ENCODE data around the gene LRRC8D.
"Not testable (repeated sequence)": the region's sequence is repeated elsewhere in the genome, so short reads cannot be mapped to it uniquely, and the experiment has no call there.

LRRC8D gene

DNA sequence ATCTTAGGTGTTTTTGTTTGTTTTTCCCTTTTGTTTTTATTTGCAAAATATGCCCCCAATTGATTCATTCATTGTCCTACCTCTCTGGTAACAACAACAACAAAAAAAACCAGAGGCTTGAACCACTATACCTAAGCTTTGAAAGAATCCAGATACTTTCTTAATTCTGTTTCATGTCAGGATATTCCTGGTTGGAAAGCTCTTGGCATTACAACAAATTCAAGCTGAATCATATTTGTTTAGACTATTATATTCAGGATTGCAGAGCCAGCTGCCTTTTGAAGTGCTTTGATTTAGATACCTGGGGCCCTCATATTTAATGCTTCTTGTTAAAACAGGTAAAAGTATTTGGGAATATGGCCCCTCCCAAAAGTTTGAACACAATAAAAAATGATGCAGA is 151.2 kb downstream of the LRRC8D start:
- no peak overlapping the region for H3K4me3 ChIP-seq (ENCODE audit: low read depth, low read length)

DNA sequence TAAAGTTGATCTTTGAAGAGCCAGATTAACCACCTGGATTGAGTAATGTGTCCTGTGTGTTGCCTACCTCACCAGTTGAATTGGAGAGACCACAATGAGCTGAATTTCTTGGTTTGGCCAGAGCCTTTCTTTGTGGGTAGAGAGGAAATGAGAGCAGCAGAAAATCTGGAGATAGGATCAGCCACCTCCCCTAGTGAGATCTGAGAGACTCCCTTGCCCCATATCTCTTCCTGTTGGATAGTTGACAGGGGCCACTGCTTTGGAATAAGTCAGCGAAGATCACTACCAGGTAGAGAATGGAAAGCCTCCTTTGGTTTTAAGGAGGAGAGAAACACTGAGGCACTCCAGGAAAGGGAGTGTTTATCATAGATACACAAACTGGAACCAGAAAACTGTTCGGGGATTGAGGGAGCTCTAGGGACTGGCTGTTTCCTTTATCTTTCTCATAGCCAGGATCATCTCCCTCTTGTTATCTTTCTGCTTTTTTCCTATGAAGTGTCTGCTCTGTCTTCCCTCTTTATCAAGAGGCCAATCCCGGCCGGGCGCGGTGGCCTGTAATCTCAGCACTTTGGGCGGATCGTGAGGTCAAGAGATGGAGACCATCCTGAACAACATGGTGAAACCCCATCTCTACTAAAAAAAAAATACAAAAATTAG is 152.8 kb downstream of the LRRC8D start:
- H3K9me3 ChIP-seq (ENCODE audit: control insufficient read depth, insufficient read depth, low read length), result no peaks in the 10 kb centered on the region
- H3K9ac ChIP-seq (ENCODE audit: low read depth, low read length), result no peak overlapping the region
- no peaks in the 10 kb centered on the region for H3K36me3 ChIP-seq (ENCODE audit: control insufficient read depth, insufficient read depth, low read length)
- no peaks in the 10 kb centered on the region for H3K4me1 ChIP-seq (ENCODE audit: control insufficient read depth, insufficient read depth, low read length)
- H3K4me3 ChIP-seq (ENCODE audit: low read depth, low read length), result no peak overlapping the region
- no peaks in the 10 kb centered on the region for H3K27me3 ChIP-seq (ENCODE audit: control insufficient read depth, insufficient read depth, low read length)

More for the DNA sequence above, 151.2 kb downstream of the LRRC8D start:
- no peaks in the 10 kb centered on the region for H3K4me1 ChIP-seq (ENCODE audit: control insufficient read depth, insufficient read depth, low read length)
- no peaks in the 10 kb centered on the region for H3K27me3 ChIP-seq (ENCODE audit: control insufficient read depth, insufficient read depth, low read length)
- no peaks in the 10 kb centered on the region for H3K36me3 ChIP-seq (ENCODE audit: control insufficient read depth, insufficient read depth, low read length)
- no peaks in the 10 kb centered on the region for H3K9me3 ChIP-seq (ENCODE audit: control insufficient read depth, insufficient read depth, low read length)
- H3K9ac ChIP-seq (ENCODE audit: low read depth, low read length), result no peak overlapping the region

DNA sequence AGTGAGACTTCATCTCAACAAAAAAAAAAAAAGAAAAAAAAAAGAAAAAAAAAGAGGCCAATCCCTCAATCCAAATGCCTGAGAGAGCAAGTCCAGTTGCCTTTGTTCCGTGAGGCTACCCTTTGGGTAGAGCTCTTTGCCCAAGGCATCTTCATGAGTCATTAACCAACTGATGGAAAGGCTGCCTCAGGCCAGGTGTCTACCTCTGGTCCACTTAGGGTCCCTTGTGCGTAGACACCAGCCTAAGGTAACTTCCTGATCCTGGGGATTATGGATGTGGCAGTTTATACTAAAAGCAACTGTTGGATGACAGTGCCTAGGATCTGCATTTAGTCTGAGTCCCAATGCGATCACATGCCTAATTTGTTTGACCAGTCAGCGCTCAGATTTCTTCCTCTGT is 153.4 kb downstream of the LRRC8D start:
- Histone ChIP-seq H3K9me3 (ENCODE audit: control insufficient read depth, insufficient read depth, low read length) (no peaks in the 10 kb centered on the region), H3K36me3 (ENCODE audit: control insufficient read depth, insufficient read depth, low read length) (no peaks in the 10 kb centered on the region), H3K27me3 (ENCODE audit: control insufficient read depth, insufficient read depth, low read length) (no peaks in the 10 kb centered on the region)

DNA sequence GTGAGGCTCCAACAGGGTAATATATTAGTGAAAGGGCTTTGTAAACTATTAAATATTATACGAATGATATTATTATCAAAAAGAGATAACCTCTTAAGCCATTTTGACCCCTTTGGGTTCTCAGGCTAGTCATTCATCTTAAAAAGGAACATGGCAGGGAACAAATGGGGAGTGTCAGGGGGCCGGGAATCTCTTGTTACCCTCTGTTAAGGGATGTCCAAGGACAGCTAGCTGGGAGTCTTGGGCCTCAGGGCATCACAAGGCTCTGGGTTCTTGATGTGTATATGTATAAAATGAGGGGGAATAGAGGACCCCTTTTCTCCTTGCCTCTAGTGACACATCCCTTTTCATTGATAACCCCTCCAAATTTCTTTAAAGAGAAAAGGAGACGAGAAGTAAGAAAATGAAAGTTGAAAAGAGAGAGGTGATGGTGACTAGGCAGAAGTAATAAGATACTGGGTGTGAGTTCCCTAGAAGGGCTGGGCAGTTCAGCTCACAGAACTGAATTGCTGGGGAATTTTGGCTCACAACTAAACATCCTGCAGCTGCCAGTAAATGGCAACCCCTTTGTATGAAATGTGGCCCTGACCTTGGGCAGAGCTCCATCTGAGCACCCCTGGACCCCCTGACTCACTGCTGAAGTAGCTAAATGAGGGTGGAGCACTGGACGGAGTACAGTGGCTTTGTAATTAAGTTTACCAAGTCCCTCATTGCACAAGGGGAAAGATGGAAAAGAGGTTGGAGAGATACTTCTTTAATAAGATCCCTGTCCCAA is 154.1 kb downstream of the LRRC8D start:
- Histone ChIP-seq H3K4me1 (ENCODE audit: control insufficient read depth, insufficient read depth, low read length) (no peaks in the 10 kb centered on the region), H3K27me3 (ENCODE audit: control insufficient read depth, insufficient read depth, low read length) (no peaks in the 10 kb centered on the region), H3K36me3 (ENCODE audit: control insufficient read depth, insufficient read depth, low read length) (no peaks in the 10 kb centered on the region), H3K9ac (ENCODE audit: low read depth, low read length) (no peak overlapping the region), H3K9me3 (ENCODE audit: control insufficient read depth, insufficient read depth, low read length) (no peaks in the 10 kb centered on the region), H3K4me3 (ENCODE audit: low read depth, low read length) (no peak overlapping the region)

More for the DNA sequence above, 153.4 kb downstream of the LRRC8D start:
- no peak overlapping the region for H3K4me3 ChIP-seq (ENCODE audit: low read depth, low read length)
- H3K4me1 ChIP-seq (ENCODE audit: control insufficient read depth, insufficient read depth, low read length), result no peaks in the 10 kb centered on the region
- no peak overlapping the region for H3K9ac ChIP-seq (ENCODE audit: low read depth, low read length)

DNA sequence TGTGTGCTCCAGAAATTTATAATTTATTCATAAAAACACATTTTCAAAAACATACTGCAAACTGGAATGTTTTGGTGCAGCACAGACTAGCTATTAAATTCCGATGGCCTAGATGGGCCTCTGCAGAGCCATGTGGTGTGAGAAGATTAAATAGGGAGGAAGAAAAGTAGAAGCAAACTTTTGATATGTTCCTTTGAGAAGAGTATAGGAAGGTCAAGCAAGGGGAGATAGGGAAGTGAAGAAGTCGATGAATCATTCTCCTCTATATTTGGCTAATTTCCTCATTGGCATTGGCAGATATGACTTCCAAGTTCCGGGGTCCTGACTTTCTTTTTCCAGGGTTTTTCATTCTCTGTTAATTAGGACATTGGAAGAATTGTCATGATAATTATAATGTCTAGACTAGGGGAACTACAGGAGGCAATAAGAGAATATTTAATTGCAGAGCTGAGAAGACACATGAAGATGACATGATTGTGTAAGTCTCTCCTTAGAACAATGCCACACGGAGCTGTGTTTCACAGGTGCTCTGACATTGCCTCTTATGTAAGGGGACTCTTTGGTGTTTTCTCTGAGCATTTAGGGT is 154.8 kb downstream of the LRRC8D start:
- no peaks in the 10 kb centered on the region for H3K27me3 ChIP-seq (ENCODE audit: control insufficient read depth, insufficient read depth, low read length)

DNA sequence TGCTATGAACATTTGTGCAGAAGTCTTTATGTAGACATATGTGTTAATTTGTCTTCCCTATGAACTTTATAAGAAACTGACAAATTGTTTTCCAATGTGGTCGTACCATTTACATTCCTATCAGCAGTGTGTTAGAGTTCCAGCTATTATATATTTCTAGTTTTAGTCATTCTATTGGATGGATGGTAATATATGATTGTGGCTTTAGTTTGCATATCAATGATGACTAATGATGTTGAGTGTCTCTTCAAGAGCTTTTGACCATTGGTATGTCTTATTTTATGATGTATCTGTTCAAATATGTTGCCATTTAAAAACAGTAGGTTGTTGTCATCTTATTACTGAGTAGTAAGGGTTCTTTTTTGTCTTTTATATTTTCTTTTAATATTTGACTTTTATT is 157.9 kb downstream of the LRRC8D start:
- no peak overlapping the region for H3K9ac ChIP-seq (ENCODE audit: low read depth, low read length)
- H3K4me3 ChIP-seq (ENCODE audit: low read depth, low read length), result no peak overlapping the region
- H3K9me3 ChIP-seq (ENCODE audit: control insufficient read depth, insufficient read depth, low read length), result no peaks in the 10 kb centered on the region
- no peaks in the 10 kb centered on the region for H3K27me3 ChIP-seq (ENCODE audit: control insufficient read depth, insufficient read depth, low read length)
- H3K4me1 ChIP-seq (ENCODE audit: control insufficient read depth, insufficient read depth, low read length), result no peaks in the 10 kb centered on the region
- no peaks in the 10 kb centered on the region for H3K36me3 ChIP-seq (ENCODE audit: control insufficient read depth, insufficient read depth, low read length)

More for the DNA sequence above, 154.8 kb downstream of the LRRC8D start:
- H3K9ac ChIP-seq (ENCODE audit: low read depth, low read length), result no peak overlapping the region
- H3K4me3 ChIP-seq (ENCODE audit: low read depth, low read length), result no peak overlapping the region
- no peaks in the 10 kb centered on the region for H3K36me3 ChIP-seq (ENCODE audit: control insufficient read depth, insufficient read depth, low read length)
- H3K9me3 ChIP-seq (ENCODE audit: control insufficient read depth, insufficient read depth, low read length), result no peaks in the 10 kb centered on the region
- H3K4me1 ChIP-seq (ENCODE audit: control insufficient read depth, insufficient read depth, low read length), result no peaks in the 10 kb centered on the region

DNA sequence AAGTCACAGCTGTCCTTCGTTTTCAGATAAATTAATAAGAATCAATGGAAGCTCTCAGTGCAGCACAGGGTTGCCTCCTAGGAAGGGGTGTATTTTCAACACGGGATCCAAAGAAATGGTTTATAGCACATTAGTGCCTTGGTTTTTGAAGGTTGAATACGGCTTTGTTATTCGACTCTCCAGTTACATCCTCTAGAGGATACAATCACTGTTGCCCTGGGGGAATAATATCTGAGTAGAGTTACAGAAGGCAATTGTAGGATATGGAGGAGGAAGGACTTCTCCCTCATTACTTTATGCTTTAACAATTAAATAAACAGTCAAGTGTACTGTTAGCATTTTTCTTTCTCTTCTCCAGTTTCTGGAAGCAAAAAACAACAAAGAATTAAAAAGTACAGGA is 159.8 kb downstream of the LRRC8D start:
- Histone ChIP-seq H3K36me3 (ENCODE audit: control insufficient read depth, insufficient read depth, low read length) (no peaks in the 10 kb centered on the region), H3K4me1 (ENCODE audit: control insufficient read depth, insufficient read depth, low read length) (no peaks in the 10 kb centered on the region), H3K27me3 (ENCODE audit: control insufficient read depth, insufficient read depth, low read length) (no peaks in the 10 kb centered on the region), H3K4me3 (ENCODE audit: low read depth, low read length) (no peak overlapping the region), H3K9ac (ENCODE audit: low read depth, low read length) (no peak overlapping the region), H3K9me3 (ENCODE audit: control insufficient read depth, insufficient read depth, low read length) (no peaks in the 10 kb centered on the region)

DNA sequence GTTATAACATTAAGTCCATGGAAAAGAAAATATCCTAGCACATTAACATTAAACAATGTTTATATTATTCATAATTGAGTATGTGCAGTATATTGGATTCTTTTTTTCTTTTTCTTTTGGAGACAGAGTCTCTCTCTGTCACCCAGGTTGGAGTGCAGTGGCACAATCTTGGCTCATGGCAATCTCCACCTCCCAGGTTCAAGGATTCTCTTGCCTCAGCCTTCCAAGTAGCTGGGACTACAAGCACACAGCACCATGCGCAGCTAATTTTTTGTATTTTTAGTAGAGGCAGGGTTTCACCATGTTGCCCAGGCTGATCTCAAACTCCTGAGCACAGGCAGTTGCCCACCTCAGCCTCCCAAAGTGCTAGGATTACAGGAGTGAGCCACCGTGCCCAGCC is 162.0 kb downstream of the LRRC8D start:
- H3K4me3 ChIP-seq (ENCODE audit: low read depth, low read length); H3K9ac ChIP-seq (ENCODE audit: low read depth, low read length); H3K4me1 ChIP-seq (ENCODE audit: control insufficient read depth, insufficient read depth, low read length); H3K9me3 ChIP-seq (ENCODE audit: control insufficient read depth, insufficient read depth, low read length); H3K27me3 ChIP-seq (ENCODE audit: control insufficient read depth, insufficient read depth, low read length); H3K36me3 ChIP-seq (ENCODE audit: control insufficient read depth, insufficient read depth, low read length): not testable (repeated sequence)

DNA sequence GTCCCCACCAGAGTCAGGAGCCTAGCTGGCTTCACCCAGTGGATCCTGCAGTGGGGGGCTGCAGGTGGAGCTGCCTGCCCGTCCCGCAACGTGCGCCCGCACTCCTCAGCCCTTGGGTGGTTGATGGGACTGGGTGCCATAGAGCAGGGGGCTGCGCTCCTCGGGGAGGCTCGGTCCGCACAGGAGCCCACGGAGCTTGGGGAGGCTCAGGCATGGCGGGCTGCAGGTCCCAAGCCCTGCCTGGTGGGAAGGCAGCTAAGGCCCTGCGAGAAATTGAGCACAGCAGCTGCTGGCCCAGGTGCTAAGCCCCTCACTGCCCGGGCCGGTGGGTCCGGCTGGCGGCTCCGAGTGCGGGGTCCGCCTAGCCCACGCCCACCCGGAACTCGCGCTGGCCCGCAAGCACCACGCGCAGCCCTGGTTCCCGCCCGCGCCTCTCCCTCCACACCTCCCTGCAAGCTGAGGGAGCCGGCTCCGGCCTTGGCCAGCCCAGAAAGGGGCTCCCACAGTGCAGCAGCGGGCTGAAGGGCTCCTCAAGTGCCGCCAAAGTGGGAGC is 163.8 kb downstream of the LRRC8D start:
- H3K36me3 ChIP-seq (ENCODE audit: control insufficient read depth, insufficient read depth, low read length); H3K4me3 ChIP-seq (ENCODE audit: low read depth, low read length); H3K27me3 ChIP-seq (ENCODE audit: control insufficient read depth, insufficient read depth, low read length); H3K4me1 ChIP-seq (ENCODE audit: control insufficient read depth, insufficient read depth, low read length); H3K9me3 ChIP-seq (ENCODE audit: control insufficient read depth, insufficient read depth, low read length); H3K9ac ChIP-seq (ENCODE audit: low read depth, low read length): not testable (repeated sequence)

DNA sequence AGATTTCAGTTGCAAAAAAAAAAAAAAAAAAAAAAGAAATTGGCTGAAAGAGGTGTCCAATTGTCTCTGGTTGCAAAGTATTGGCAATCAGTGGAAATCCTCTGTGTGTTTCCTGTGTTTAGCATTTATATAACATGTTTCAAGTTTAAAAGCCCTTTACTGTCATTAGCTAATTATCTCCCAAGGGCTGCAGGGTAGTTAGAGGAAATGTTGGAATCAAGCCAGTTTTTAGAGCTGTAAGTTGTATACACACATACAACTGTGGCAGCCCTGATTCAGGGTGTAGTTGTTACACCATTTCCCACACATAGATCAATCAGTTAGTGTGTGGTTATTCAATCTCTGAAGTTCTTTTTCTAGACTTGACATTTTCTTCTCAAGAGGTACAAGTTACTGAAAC is 165.2 kb downstream of the LRRC8D start:
- H3K4me3 ChIP-seq (ENCODE audit: low read depth, low read length), result no peak overlapping the region
- H3K27me3 ChIP-seq (ENCODE audit: control insufficient read depth, insufficient read depth, low read length), result no peaks in the 10 kb centered on the region
- H3K9ac ChIP-seq (ENCODE audit: low read depth, low read length), result no peak overlapping the region
- no peaks in the 10 kb centered on the region for H3K36me3 ChIP-seq (ENCODE audit: control insufficient read depth, insufficient read depth, low read length)
- H3K4me1 ChIP-seq (ENCODE audit: control insufficient read depth, insufficient read depth, low read length), result peaks cover 10% of the 10 kb centered on the region
- H3K9me3 ChIP-seq (ENCODE audit: control insufficient read depth, insufficient read depth, low read length), result no peaks in the 10 kb centered on the region
